HG02885 (cell line): ENCODE measurements around the gene OR2M2.

ENCODE experiments used
- ATAC-seq: cut with Tn5 transposase; IDR thresholded peaks from one replicate; pipeline ENCODE4 v1.9.1; 2021; ENCODE audit warnings: mild to moderate bottlenecking; ENCODE audit not compliant: unreplicated experiment, poor library complexity

OR2M2 gene

GRCh38 chr1:248174521-248174920, at the start of gene OR2M2:
TSS of gene OR2M2 (plus strand) at chr1:248174821. CDS start at chr1:248179986, 5,165 bp downstream.
- no peak for ATAC-seq

- ATAC-seq: no peak
Measured at GRCh38 chr1:248127653-248128052, 47.0 kb upstream of the OR2M2 start.

GRCh38 chr1:248136811-248137210, 37.8 kb upstream of the OR2M2 start:
- ATAC-seq: no peak

- ATAC-seq: no peak
Measured at GRCh38 chr1:248140846-248141245, 33.8 kb upstream of the OR2M2 start.

- ATAC-seq: no peak
Measured at GRCh38 chr1:248143311-248143710, 31.3 kb upstream of the OR2M2 start.

- ATAC-seq: no peak
Measured at GRCh38 chr1:248144513-248145198, 30.0 kb upstream of the OR2M2 start, which contains the start of gene OR2M5. TSS of gene OR2M5 (plus strand) at chr1:248145148. CDS start at chr1:248145148, 0 bp downstream.

- no peak for ATAC-seq
Measured at GRCh38 chr1:248152056-248152827, 22.4 kb upstream of the OR2M2 start.

- no peak for ATAC-seq
Measured at GRCh38 chr1:248155927-248156326, 18.7 kb upstream of the OR2M2 start.

GRCh38 chr1:248158758-248159157, 15.9 kb upstream of the OR2M2 start:
- no peak for ATAC-seq

- ATAC-seq: no peak
Measured at GRCh38 chr1:248164031-248164430, 10.6 kb upstream of the OR2M2 start.

- no peak for ATAC-seq
Measured at GRCh38 chr1:248165186-248165585, 9.4 kb upstream of the OR2M2 start.

- no peak for ATAC-seq
Measured at GRCh38 chr1:248183996-248184395, 9.4 kb downstream of the OR2M2 start.

- ATAC-seq: no peak
Measured at GRCh38 chr1:248187363-248187762, 12.7 kb downstream of the OR2M2 start.

GRCh38 chr1:248189026-248189425, 14.4 kb downstream of the OR2M2 start:
- no peak for ATAC-seq

- ATAC-seq: no peak
Measured at GRCh38 chr1:248194117-248194516, 19.5 kb downstream of the OR2M2 start.

GRCh38 chr1:248196965-248197364, 22.3 kb downstream of the OR2M2 start, which contains the start of gene OR2M3:
TSS of gene OR2M3 (plus strand) at chr1:248197265. CDS start at chr1:248203068, 5,803 bp downstream.
- no peak for ATAC-seq

GRCh38 chr1:248215880-248216279, 41.3 kb downstream of the OR2M2 start:
- ATAC-seq: no peak

- no peak for ATAC-seq
Measured at GRCh38 chr1:248225537-248225936, 50.9 kb downstream of the OR2M2 start.

- ATAC-seq: no peak
Measured at GRCh38 chr1:248229360-248229908, 54.8 kb downstream of the OR2M2 start.
